Gastrocnemius medialis (tissue), 4 donors: ENCODE results near the gene PIGR. TPM values are rescaled to one million over a fixed set of nuclear protein-coding genes. Genes with fewer than 3 reads are reported as not detected.

Experiments used
- ATAC-seq, 2 donors: fragments of 150-250 bp; one replicate each; pipeline ENCODE4 v1.9.1; 2016
- DNase-seq, 2 donors: peaks; one replicate each; pipeline ENCODE4 v3.0.0-alpha.2; 2019
- H3K27ac ChIP-seq, 4 donors: fragments of 200-600 bp; sonication (generic); 1 replicate in 1 of 4; 2 replicates in 3 of 4; pipeline ENCODE4 v1.5.1; 2016 to 2018; ENCODE audit warnings: mild to moderate bottlenecking in 2 of 4, moderate library complexity in 1 of 4
- H3K27me3 ChIP-seq, 3 donors: fragments of 200-600 bp; sonication (generic) in 2 of 3; 1 replicate in 1 of 3; 2 replicates in 2 of 3; pipeline versions ENCODE4 v1.5.1 to v1.6.0; 2016 to 2019; ENCODE audit warnings: mild to moderate bottlenecking in 1 of 3, moderate library complexity in 1 of 3
- H3K36me3 ChIP-seq, 2 donors: fragments of 200-600 bp; sonication (generic) in 1 of 2; one replicate each; pipeline ENCODE4 v1.5.1; 2017 to 2018
- H3K4me1 ChIP-seq, 2 donors: fragments of 200-600 bp; sonication (generic) in 1 of 2; one replicate each; pipeline ENCODE4 v1.5.1; 2016 to 2017; ENCODE audit warnings: mild to moderate bottlenecking in 2 of 2
- H3K4me3 ChIP-seq, 4 donors: fragments of 200-600 bp; sonication (generic) in 3 of 4; 1 replicate in 1 of 4; 2 replicates in 3 of 4; pipeline ENCODE4 v1.5.1; 2016 to 2019; ENCODE audit warnings: mild to moderate bottlenecking in 2 of 4
- H3K9me3 ChIP-seq, 3 donors: fragments of 200-600 bp; sonication (generic) in 2 of 3; 1 replicate in 1 of 3; 2 replicates in 2 of 3; pipeline ENCODE4 v1.5.1; 2016 to 2019
- CTCF ChIP-seq, 5 experiments: fragments of 450-650 bp in 3 of 5; fragments of 200-600 bp in 2 of 5; sonication (generic) in 2 of 5; IDR thresholded peaks in 4 of 5; conservative IDR thresholded peaks in 1 of 5; 1 replicate in 4 of 5; 2 replicates in 1 of 5; pipeline ENCODE4 v1.5.1; 2016 to 2019; ENCODE audit warnings: antibody characterized with exemption in 5 of 5, mild to moderate bottlenecking in 3 of 5, moderate library complexity in 3 of 5
- POLR2A ChIP-seq, 2 donors: fragments of 450-650 bp; IDR thresholded peaks; one replicate each; pipeline ENCODE4 v1.6.1; 2017; ENCODE audit warnings: antibody characterized with exemption in 2 of 2, mild to moderate bottlenecking in 2 of 2, moderate library complexity in 2 of 2
- in situ Hi-C, 4 donors: fragments of 200-750 bp; cut with MboI; loops; one replicate each; pipeline versions ENCODE4 v1.15.0 to v1.8.0; 2017; ENCODE audit warnings: low sequenced_read_pairs in 4 of 4
- intact Hi-C: fragments of 100-400 bp; cut with DNase I; formaldehyde crosslinking; loops from one replicate; pipeline ENCODE4 v1.15.1; 2023; ENCODE audit warnings: low total_unique reads
- total RNA-seq, 4 donors: library from RNA; depleted of rRNA; stranded (reverse); fragments of >200 nt; gene quantifications; one replicate each; pipeline versions ENCODE4 v1.1.0 to v1.2.3, GENCODE V29; 2016

Gene PIGR
- total RNA-seq, 4 donors from 2014 or later: 0.10 to 28.4 (median 0.11) TPM; not detected in 1

DNA sequence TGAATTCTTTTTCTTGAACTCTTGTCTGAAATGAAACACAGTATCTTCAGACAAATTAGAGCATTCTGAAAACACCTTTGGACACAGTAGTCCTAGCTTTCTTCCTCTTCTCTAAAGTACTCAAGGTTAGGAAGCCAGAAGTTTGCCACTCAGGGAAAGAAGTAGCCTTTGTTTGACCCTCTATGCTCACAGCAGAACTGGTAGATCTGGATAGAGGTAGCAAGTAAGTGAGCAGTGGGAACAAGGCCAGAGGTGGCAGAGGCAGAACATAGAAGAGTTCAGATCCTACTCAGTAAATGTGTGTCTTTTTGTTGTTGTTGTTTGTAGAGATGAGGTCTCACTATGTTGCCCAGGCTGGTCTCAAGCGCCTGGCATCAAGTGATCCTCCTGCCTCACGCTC is 7.4 kb upstream of the PIGR start:
- H3K4me3 ChIP-seq: no peak overlapping the region
- ATAC-seq (no peak), DNase-seq (no peak)
- no peaks in the 10 kb centered on the region for H3K4me1 ChIP-seq
- no peak overlapping the region for H3K27ac ChIP-seq
- H3K27me3 ChIP-seq: no peaks in the 10 kb centered on the region
- no peak for TF ChIP-seq POLR2A (IDR thresholded peaks at IDR 0.05)
- TF ChIP-seq CTCF (IDR thresholded peaks at IDR 0.05 in 4 of 5, conservative IDR thresholded peaks at IDR 0.05 in 1 of 5): no peak
- in situ Hi-C loops: no loop called here
- H3K9me3 ChIP-seq: no peaks in the 10 kb centered on the region
- intact Hi-C loops: no loop called here
- no peaks in the 10 kb centered on the region for H3K36me3 ChIP-seq

GRCh38 chr1:206953126-206953525 is 6.9 kb upstream of the PIGR start:
- intact Hi-C loops (no loop called here), in situ Hi-C loops (no loop called here)
- ATAC-seq (no peak), DNase-seq (no peak)
- no peak overlapping the region for H3K4me3 ChIP-seq
- no peak for TF ChIP-seq POLR2A (IDR thresholded peaks at IDR 0.05)
- TF ChIP-seq CTCF (IDR thresholded peaks at IDR 0.05 in 4 of 5, conservative IDR thresholded peaks at IDR 0.05 in 1 of 5): no peak
- no peaks in the 10 kb centered on the region for H3K36me3 ChIP-seq
- H3K4me1 ChIP-seq: no peaks in the 10 kb centered on the region
- no peak overlapping the region for H3K27ac ChIP-seq
- H3K27me3 ChIP-seq: no peaks in the 10 kb centered on the region
- H3K9me3 ChIP-seq: no peaks in the 10 kb centered on the region

DNA sequence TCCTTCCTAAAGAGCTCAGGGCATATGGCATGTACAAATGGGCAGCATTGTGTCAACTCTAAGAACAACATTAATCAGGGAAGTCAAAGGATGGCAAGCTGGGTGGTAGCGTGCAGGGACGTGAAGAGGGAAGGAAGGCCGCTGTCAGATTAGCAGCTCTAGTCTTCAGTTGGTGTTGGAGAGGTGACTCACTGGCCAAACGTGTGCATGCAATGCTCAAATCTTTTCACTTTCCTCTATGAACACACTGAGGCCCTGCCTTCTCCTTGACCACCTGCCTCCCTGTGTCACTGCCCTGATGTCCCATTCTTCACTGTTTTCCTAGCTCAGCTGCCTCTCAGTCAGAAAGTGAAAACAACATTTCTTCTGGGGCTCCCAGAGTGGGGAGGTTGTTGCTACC is 5.9 kb upstream of the PIGR start:
- H3K4me3 ChIP-seq: no peak overlapping the region
- in situ Hi-C loops: no loop called here
- peaks cover 0 to 2% (median 0%) of the 10 kb centered on the region in 3 donors for H3K27me3 ChIP-seq
- no peaks in the 10 kb centered on the region for H3K36me3 ChIP-seq
- H3K4me1 ChIP-seq: no peaks in the 10 kb centered on the region
- no peak for ATAC-seq
- TF ChIP-seq CTCF (IDR thresholded peaks at IDR 0.05 in 4 of 5, conservative IDR thresholded peaks at IDR 0.05 in 1 of 5) (no peak), POLR2A (IDR thresholded peaks at IDR 0.05) (no peak)
- no peaks in the 10 kb centered on the region for H3K9me3 ChIP-seq
- intact Hi-C loops: no loop called here
- no peak overlapping the region for H3K27ac ChIP-seq
- DNase-seq: no peak

- intact Hi-C loops (no loop called here), in situ Hi-C loops (no loop called here)
- Histone ChIP-seq H3K4me1 (no peaks in the 10 kb centered on the region), H3K27me3 (peaks cover 0 to 2% (median 0%) of the 10 kb centered on the region in 3 donors), H3K4me3 (no peak overlapping the region), H3K36me3 (no peaks in the 10 kb centered on the region), H3K27ac (no peak overlapping the region), H3K9me3 (no peaks in the 10 kb centered on the region)
- DNase-seq: no peak
- no peak for ATAC-seq
- no peak for TF ChIP-seq POLR2A (IDR thresholded peaks at IDR 0.05)
- no peak for TF ChIP-seq CTCF (IDR thresholded peaks at IDR 0.05 in 4 of 5, conservative IDR thresholded peaks at IDR 0.05 in 1 of 5)
Measured at GRCh38 chr1:206951318-206952100, 5.2 kb upstream of the PIGR start.
